Uterus (tissue), 4 donors: ENCODE results near the gene SHC1. TPM values are rescaled to one million over a fixed set of nuclear protein-coding genes. Genes with fewer than 3 reads are reported as not detected.
A peak's percentile ranks its signal among the peaks of the same experiment; 100 is the strongest.
"Not testable (repeated sequence)": the region's sequence is repeated elsewhere in the genome, so short reads cannot be mapped to it uniquely, and the experiment has no call there.

Source experiments
- DNase-seq, 2 donors: peaks; one replicate each; pipeline ENCODE4 v3.0.0-alpha.2; 2019 to 2020
- H3K27ac ChIP-seq, 2 donors: fragments of 200-600 bp; sonication (generic); 1 replicate in 1 of 2; 2 replicates in 1 of 2; pipeline ENCODE4 v1.5.1; 2016 to 2018
- H3K27me3 ChIP-seq, 2 donors: fragments of 200-600 bp; sonication (generic); one replicate each; pipeline ENCODE4 v1.5.1; 2018 to 2019; ENCODE audit warnings: control low read depth in 1 of 2
- H3K36me3 ChIP-seq, 2 donors: fragments of 200-600 bp; sonication (generic); one replicate each; pipeline ENCODE4 v1.5.1; 2019; ENCODE audit warnings: control low read depth in 1 of 2
- H3K4me1 ChIP-seq, 2 donors: fragments of 200-600 bp; sonication (generic); one replicate each; pipeline ENCODE4 v1.5.1; 2018 to 2019; ENCODE audit warnings: control low read depth in 1 of 2
- H3K4me3 ChIP-seq, 2 donors: fragments of 200-600 bp; sonication (generic); 1 replicate in 1 of 2; 2 replicates in 1 of 2; pipeline ENCODE4 v1.5.1; 2018 to 2019; ENCODE audit warnings: mild to moderate bottlenecking in 1 of 2
- H3K9me3 ChIP-seq, 2 donors: fragments of 200-600 bp; sonication (generic); one replicate each; pipeline ENCODE4 v1.5.1; 2019; ENCODE audit warnings: control low read depth in 1 of 2
- CTCF ChIP-seq, 4 experiments: fragments of 200-600 bp in 2 of 4; fragments of 450-650 bp in 2 of 4; sonication (generic) in 2 of 4; IDR thresholded peaks; one replicate each; pipeline ENCODE4 v1.5.1; 2016 to 2019; ENCODE audit warnings: antibody characterized with exemption in 4 of 4, mild to moderate bottlenecking in 2 of 4, moderate library complexity in 1 of 4
- POLR2A ChIP-seq, 2 donors: fragments of 450-650 bp; IDR thresholded peaks; one replicate each; pipeline ENCODE4 v1.6.1; 2016; ENCODE audit warnings: antibody characterized with exemption in 2 of 2, mild to moderate bottlenecking in 1 of 2, moderate library complexity in 1 of 2
- intact Hi-C: fragments of 100-400 bp; cut with DNase I; formaldehyde crosslinking; loops from one replicate; pipeline ENCODE4 v1.15.1; 2023; ENCODE audit warnings: low total_unique reads
- total RNA-seq, 4 donors: library from RNA; depleted of rRNA in 3 of 4; stranded (reverse); fragments of >200 nt in 3 of 4; gene quantifications; one replicate each; pipeline versions ENCODE4 v1.1.0 to v1.2.4, GENCODE V29; 2014 to 2023
- donor health status: DM: yes; HTN: yes; CAD: no.

Gene SHC1
- total RNA-seq, 4 donors from 2014 or later = 93.5 to 149 (median 101) TPM

- H3K9me3 ChIP-seq, H3K27ac ChIP-seq, H3K4me3 ChIP-seq, intact Hi-C loops, H3K36me3 ChIP-seq, H3K27me3 ChIP-seq: not testable (repeated sequence)
- peak; percentile 66 to 76 for DNase-seq
- peak; percentile 24 to 43 (median 34) for TF ChIP-seq CTCF (IDR thresholded peaks at IDR 0.05)
- peaks cover 0 to 11% of the 10 kb centered on the region in 2 donors for H3K4me1 ChIP-seq
Measured at GRCh38 chr1:154995301-154995983, 24.9 kb upstream of the SHC1 start.

DNA sequence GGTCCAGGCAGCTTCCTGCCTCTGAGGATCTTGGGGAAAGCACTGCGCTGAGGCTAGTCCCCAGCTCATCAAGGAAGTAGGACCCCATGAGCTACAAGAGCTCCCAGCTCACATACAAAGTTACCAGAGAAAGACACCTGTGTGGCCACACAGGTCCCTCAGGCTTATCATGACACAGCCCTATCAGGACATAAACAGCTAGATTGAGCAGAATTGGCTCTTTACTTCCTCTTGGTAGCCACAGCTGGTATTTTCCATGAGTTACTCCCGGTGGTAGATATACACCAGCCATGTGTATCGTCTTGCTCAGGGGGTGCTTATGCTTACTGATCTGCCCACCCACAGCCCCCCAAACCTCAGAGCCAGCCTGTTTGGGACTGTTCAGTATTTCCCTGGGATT lies 24.0 kb upstream of the SHC1 start:
- TF ChIP-seq CTCF (IDR thresholded peaks at IDR 0.05) (no peak), POLR2A (IDR thresholded peaks at IDR 0.05) (no peak)
- no peak overlapping the region for H3K27ac ChIP-seq
- H3K4me3 ChIP-seq = no peak overlapping the region
- H3K4me1 ChIP-seq = peaks cover 0 to 4% of the 10 kb centered on the region in 2 donors
- intact Hi-C loops = no loop called here
- no peak for DNase-seq
- H3K9me3 ChIP-seq = no peaks in the 10 kb centered on the region
- no peaks in the 10 kb centered on the region for H3K36me3 ChIP-seq
- no peaks in the 10 kb centered on the region for H3K27me3 ChIP-seq

DNA sequence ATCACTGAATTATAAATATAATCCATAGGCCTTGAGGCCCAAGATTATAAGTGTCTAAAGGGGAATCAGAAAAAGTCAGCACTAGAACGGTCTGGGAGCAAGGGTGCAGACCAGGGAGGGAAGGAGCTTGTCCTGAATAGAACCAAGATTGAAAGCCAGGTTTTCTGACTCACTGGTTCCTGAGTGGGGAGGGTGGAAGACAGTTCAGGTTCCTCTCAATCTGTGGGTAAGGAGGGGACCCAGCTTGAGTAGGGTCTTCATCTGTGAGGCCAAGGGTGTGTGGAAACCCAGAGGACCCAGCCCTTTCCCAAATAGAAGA lies 23.7 kb upstream of the SHC1 start:
- intact Hi-C loops = no loop called here
- no peak overlapping the region for H3K27ac ChIP-seq
- no peaks in the 10 kb centered on the region for H3K9me3 ChIP-seq
- H3K4me3 ChIP-seq = no peak overlapping the region
- DNase-seq = no peak
- H3K27me3 ChIP-seq = no peaks in the 10 kb centered on the region
- peaks cover 0 to under 1% of the 10 kb centered on the region in 2 donors for H3K4me1 ChIP-seq
- no peaks in the 10 kb centered on the region for H3K36me3 ChIP-seq
- TF ChIP-seq POLR2A (IDR thresholded peaks at IDR 0.05) (no peak), CTCF (IDR thresholded peaks at IDR 0.05) (no peak)

GRCh38 chr1:154993572-154994268 lies 23.2 kb upstream of the SHC1 start, which contains the start of gene LENEP:
LENEP (plus strand) TSS chr1:154993586; CDS start chr1:154993608, 22 bp downstream.
- no peak for DNase-seq
- Histone ChIP-seq H3K4me3 (no peak within 1 kb of the TSS), H3K27ac (no peak within 1 kb of the TSS), H3K36me3 (no peaks in the 10 kb centered on the region), H3K27me3 (no peaks in the 10 kb centered on the region), H3K9me3 (no peaks in the 10 kb centered on the region), H3K4me1 (peaks cover 0 to 2% of the 10 kb centered on the region in 2 donors)
- intact Hi-C loops = no loop called here
- TF ChIP-seq POLR2A (IDR thresholded peaks at IDR 0.05) (no peak), CTCF (IDR thresholded peaks at IDR 0.05) (no peak)
